HG03575 (cell line): ENCODE data around the gene JAKMIP1.

Source experiments
- ATAC-seq: cut with Tn5 transposase; IDR thresholded peaks from one replicate; pipeline ENCODE4 v1.9.1; 2021; ENCODE audit not compliant: unreplicated experiment, insufficient number of reproducible peaks, low FRiP score; ENCODE audit errors: extremely low read depth

The JAKMIP1 gene

GRCh38 chr4:6041800-6042199 is 158.5 kb downstream of the JAKMIP1 start:
- no peak for ATAC-seq

DNA sequence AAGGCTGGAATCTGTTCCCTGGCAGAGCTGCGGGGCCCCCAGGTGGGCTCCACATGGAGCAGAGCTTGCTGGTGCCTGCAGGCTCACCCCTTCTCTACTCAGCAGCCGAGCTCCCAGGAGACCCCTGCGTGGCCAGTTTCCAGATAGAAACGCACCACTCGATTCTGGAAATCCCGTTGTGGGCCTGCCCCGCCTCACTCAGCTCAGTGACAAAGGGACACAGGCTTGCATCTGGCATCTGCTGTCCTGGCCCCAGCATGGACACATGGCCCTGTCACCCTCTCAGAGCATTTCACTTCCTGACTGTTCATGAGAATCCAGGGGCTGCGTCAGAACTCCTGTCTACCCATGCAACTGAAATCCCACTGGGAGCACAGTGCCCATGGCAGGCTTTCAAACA is 161.6 kb downstream of the JAKMIP1 start:
- no peak for ATAC-seq

DNA sequence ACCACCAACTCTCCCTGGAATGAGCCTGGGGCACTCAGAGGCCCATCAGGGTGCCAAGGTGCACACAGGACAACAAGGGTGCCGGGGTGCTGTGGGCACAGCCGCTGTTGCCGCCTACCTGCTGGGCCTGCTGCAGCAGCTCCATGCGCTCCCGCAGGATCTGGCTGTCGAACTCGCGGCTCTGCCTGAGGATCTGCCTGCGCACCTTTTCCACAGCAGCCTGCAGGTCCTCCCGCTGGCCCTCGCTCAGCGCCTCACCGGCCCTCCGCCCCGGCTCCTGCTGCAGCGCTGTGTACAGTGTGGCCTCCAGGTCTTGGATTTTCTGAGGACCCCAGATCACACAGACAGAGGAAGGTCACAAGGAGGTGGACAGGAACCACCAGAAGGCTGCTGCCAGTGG is 164.6 kb downstream of the JAKMIP1 start:
- no peak for ATAC-seq

DNA sequence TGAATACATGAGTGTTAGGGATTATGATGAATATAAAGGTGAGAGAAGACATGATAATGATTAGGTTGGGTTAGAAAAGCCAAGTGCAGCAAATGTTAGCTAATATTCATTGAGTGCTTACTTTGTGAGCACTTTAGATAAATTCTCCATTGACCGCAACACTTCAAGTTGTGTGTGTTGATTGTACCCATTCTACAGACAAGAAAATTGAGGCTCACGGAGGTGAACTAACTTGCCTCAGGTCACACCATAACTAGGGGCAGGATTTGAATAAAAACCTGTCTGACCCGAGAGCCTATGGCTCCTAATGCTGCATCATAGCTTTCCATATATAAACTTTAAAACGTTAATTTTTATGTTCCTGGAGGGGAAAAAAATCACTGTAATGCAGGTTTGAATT is 167.0 kb downstream of the JAKMIP1 start:
- no peak for ATAC-seq

DNA sequence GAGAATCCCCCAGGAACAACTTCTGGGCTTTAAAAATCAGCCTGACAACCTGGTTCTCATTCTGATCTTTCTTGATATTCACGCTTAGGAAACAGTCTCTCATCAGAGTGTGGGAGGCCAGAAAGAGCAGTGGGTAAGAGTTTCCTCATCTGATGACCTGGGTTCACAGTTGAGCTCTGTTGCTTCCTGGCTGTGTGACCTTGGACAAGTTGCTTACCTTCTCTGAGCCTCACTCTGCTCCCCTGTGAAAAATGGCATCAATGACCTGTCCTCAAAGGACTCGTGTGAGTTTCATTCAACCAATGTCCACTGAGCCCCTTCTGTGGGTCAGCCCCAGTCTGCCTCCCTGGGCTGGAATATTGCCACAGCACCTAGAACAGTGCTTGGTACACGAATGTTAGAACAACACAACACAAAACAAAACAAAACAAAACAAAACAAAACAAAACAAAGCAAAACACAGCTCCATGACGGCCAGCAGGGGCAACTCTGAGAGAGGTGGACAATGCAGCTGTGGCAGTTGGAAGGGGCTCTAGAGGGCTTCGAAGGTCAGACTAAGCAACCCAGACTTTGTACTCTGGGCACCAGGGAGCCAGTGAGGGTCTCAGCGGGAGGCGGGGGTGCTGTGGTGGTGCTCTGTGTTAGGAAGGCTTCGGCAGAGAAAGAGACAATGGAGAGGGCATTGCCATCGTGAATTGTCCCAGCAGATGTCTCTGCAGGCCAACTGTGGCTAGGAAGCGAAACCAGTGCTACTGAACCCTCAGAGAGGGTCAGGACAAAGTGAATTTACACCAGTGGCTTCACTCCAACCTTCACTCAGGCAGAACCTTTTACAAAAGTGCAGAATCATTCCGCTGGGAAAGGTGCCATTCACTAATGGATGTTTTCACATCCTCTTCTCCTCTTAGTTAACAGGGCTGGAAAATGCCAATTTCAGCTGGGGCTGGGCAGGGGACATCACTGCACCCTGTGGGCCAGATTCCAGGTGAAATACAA is 167.8 kb downstream of the JAKMIP1 start:
- ATAC-seq, result no peak

GRCh38 chr4:6031846-6032245 is 168.5 kb downstream of the JAKMIP1 start:
- ATAC-seq, result no peak

DNA sequence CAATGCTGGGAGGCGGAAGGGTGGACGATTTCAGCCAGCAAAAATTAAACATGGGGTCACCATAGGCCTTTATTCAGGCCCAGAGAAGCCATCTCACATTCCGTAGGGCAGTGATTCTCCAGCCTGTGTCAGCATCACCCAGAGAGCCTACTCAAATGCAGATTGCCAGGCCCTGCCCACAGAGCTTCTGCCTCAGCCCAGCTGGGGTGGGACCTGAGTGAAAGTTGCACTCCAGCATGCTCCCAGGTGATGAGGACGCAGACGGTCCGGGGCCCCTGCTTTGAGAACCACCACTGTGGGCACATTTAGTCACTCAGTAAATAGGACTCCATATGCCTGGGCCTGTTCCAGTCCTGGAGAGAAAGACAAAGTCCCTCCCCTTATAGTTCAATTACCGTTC is 169.7 kb downstream of the JAKMIP1 start:
- no peak for ATAC-seq

- ATAC-seq, result no peak
These were observed 171.1 kb downstream of the JAKMIP1 start for GRCh38 chr4:6029254-6029653.

GRCh38 chr4:6028168-6028567 is 172.2 kb downstream of the JAKMIP1 start:
- no peak for ATAC-seq

DNA sequence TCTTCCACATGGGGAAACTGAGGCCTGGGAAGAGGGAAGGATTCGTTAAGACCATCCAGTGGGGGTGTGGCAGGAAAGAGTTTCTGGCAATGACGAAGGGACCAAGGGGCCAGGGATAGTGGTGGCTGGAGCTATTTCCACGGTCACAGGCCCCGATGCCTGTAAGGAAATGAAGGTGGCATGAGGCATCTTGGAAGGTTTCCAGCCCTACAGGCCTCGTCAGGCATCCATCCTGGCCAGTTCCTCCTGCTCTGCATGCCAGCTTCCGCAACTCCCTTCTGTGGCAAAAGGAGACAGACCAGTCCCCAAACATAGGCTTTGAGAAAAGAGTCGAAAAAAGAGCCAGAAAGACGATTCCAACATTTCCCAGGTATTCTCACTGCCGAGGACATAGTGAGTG is 173.0 kb downstream of the JAKMIP1 start:
- no peak for ATAC-seq

- ATAC-seq, result no peak
These were observed 175.9 kb downstream of the JAKMIP1 start for GRCh38 chr4:6024313-6024960.

- no peak for ATAC-seq
These were observed 176.6 kb downstream of the JAKMIP1 start for GRCh38 chr4:6023731-6024130.

- no peak for ATAC-seq
These were observed 177.6 kb downstream of the JAKMIP1 start for GRCh38 chr4:6022607-6023288.

- ATAC-seq, result no peak
These were observed 178.3 kb downstream of the JAKMIP1 start for GRCh38 chr4:6021831-6022606.

GRCh38 chr4:6020613-6021012 is 179.7 kb downstream of the JAKMIP1 start:
- no peak for ATAC-seq

DNA sequence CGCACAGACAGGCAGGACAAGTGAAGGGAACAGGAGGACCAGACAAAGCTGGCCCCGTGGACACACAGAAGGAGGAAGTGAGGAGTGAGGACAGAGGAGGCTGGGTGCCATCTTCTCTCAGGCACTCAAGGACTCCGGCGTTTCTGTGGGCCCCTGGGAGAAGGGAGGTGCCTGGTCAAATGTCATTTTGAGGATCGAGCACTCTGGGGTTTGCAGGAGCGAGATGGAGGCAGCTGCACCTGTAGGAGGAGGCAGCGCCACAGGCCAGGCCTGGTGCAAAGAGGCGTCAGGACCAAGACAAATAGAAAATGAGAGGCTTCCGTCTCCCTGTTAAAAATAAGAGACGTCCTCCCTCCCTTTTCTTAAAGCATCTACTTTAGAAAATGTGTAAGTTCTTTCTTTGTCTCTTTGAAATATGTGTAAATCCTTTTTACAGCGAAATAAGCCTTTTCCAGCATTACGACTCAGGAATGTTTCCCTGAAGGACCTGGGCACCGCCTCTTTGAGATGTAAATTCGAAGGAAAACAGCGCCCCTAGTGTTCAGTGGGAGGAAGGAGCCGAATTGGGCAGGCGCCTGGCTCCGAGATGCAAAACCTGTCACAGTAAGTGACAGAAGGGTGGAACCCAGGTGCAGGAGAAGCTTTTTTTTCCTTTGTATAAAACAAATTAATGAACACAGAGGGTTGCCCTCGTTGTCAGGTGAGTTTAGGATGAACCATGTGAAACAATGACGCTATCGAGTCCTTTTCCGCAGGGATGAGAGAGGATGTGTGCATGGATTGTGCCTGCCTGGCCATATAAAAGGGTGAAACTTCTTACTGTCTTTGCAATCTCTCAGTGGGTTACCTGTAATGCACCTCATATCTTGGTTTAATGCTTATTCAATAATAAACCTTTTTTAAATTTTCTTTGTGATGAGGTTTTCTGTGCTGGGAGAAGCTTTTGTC is 180.8 kb downstream of the JAKMIP1 start:
- no peak for ATAC-seq

DNA sequence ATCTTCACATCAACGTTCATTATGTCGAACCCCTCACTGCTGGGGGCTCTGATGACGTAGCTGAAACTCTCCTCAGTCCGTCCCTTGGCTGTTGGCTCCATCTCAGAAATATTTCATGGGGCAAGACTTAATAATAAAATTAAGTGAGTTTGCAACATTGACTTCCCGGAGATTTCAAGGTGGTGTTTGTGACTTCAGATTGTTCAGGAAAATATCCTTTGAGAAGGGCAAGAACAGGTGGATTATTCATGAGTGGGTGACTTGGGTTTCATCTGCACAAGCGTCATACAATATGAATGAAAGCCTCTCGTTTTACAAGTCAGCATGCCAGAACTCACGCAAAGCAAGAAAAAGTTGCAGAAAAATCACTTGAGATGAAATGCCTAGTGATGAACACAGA is 182.0 kb downstream of the JAKMIP1 start, which contains the start of gene C4orf50:
Gene C4orf50 (minus strand): TSS at position 101 of the 400 bp plus-strand sequence.
- ATAC-seq, result no peak

DNA sequence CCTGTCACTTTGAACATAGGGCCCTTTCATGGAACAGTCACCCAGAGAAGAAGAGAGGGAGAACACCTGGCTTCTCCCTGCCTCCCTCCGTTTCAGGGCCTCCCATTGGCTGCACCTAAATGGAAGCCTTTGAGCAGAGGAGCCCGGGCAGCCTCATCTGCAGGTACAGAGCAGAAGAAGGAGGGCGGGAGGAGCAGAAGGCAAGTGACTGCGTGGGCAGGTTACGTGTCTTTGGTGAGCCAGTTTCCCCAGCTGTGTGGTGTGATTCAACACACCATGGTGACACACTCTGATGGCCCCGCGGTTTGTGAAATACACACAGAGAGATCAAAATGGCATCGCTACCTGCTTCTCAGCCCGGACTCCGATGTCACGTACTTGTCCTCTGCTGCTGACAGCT is 182.5 kb downstream of the JAKMIP1 start:
- no peak for ATAC-seq
